H9 (cell line): Measurements from ENCODE around the gene B4GALNT4. TPM values are rescaled to one million over a fixed set of nuclear protein-coding genes. Genes with fewer than 3 reads are reported as not detected.
"Not testable (repeated sequence)": the region's sequence is repeated elsewhere in the genome, so short reads cannot be mapped to it uniquely, and the experiment has no call there.

Experiments
- DNase-seq: peaks from one replicate; pipeline ENCODE4 v3.0.0-alpha.2; 2017
- H2AFZ ChIP-seq: one replicate; pipeline ENCODE4 v1.6.1; 2013; ENCODE audit warnings: mild to moderate bottlenecking, low read length, control low read depth, moderate library complexity
- H2AK5ac ChIP-seq: 2 replicates; pipeline ENCODE4 v1.6.1; 2013; ENCODE audit warnings: low read length, control low read depth, mixed read lengths; ENCODE audit not compliant: insufficient read length
- H2BK120ac ChIP-seq: one replicate; pipeline ENCODE4 v1.6.1; 2013; ENCODE audit warnings: low read depth, mild to moderate bottlenecking, low read length, control low read depth, inconsistent platforms; ENCODE audit not compliant: poor library complexity, severe bottlenecking
- H2BK12ac ChIP-seq: 2 replicates; pipeline ENCODE4 v1.6.1; 2013; ENCODE audit warnings: low read length, control low read depth, mixed read lengths, low read depth; ENCODE audit not compliant: insufficient read length
- H2BK15ac ChIP-seq: 2 replicates; pipeline ENCODE4 v1.6.1; 2013; ENCODE audit warnings: low read depth, low read length, control low read depth
- H2BK20ac ChIP-seq: one replicate; pipeline ENCODE4 v1.6.1; 2013; ENCODE audit warnings: low read depth, mild to moderate bottlenecking, low read length, control low read depth, inconsistent platforms; ENCODE audit not compliant: poor library complexity, severe bottlenecking
- H2BK5ac ChIP-seq: 2 replicates; pipeline ENCODE4 v1.6.1; 2013; ENCODE audit warnings: low read length, control low read depth, mixed read lengths; ENCODE audit not compliant: insufficient read length
- H3K14ac ChIP-seq: 2 replicates; pipeline ENCODE4 v1.6.1; 2013; ENCODE audit warnings: low read length, control low read depth; ENCODE audit not compliant: insufficient read depth
- H3K18ac ChIP-seq: 2 replicates; pipeline ENCODE4 v1.6.1; 2013; ENCODE audit warnings: low read depth, mild to moderate bottlenecking, mixed read lengths, low read length, control low read depth; ENCODE audit not compliant: insufficient read length
- H3K23ac ChIP-seq: 2 replicates; pipeline ENCODE4 v1.6.1; 2013; ENCODE audit warnings: low read length, control low read depth, mixed read lengths, low read depth; ENCODE audit not compliant: insufficient read length
- H3K23me2 ChIP-seq: 2 replicates; pipeline ENCODE4 v1.6.1; 2013; ENCODE audit warnings: low read depth, mild to moderate bottlenecking, mixed read lengths, low read length, control low read depth; ENCODE audit not compliant: insufficient read length, poor library complexity, severe bottlenecking
- H3K27ac ChIP-seq: 2 replicates; pipeline ENCODE4 v1.5.1; 2013; ENCODE audit warnings: low read length, control low read depth, mixed read lengths, low read depth; ENCODE audit not compliant: insufficient read length
- H3K27me3 ChIP-seq: 2 replicates; pipeline ENCODE4 v1.6.1; 2013; ENCODE audit warnings: low read length, control low read depth, inconsistent platforms; ENCODE audit not compliant: insufficient read depth
- H3K4ac ChIP-seq: 2 replicates; pipeline ENCODE4 v1.6.1; 2013; ENCODE audit warnings: low read depth, mild to moderate bottlenecking, control low read depth, inconsistent platforms, low read length, moderate library complexity
- H3K4me1 ChIP-seq: 2 replicates; pipeline ENCODE4 v1.6.1; 2013; ENCODE audit warnings: low read length, control low read depth, inconsistent platforms; ENCODE audit not compliant: insufficient read depth
- H3K4me2 ChIP-seq: 2 replicates; pipeline ENCODE4 v1.6.1; 2013; ENCODE audit warnings: low read length, control low read depth, mixed read lengths; ENCODE audit not compliant: insufficient read length, insufficient read depth
- H3K56ac ChIP-seq: 2 replicates; pipeline ENCODE4 v1.6.1; 2013; ENCODE audit warnings: low read depth, mild to moderate bottlenecking, mixed read lengths, low read length, control low read depth; ENCODE audit not compliant: insufficient read length
- H3K79me1 ChIP-seq: 2 replicates; pipeline ENCODE4 v1.6.1; 2013; ENCODE audit warnings: low read depth, mild to moderate bottlenecking, moderate library complexity, low read length, control low read depth, inconsistent platforms; ENCODE audit not compliant: insufficient read depth, poor library complexity, severe bottlenecking
- H3K79me2 ChIP-seq: 2 replicates; pipeline ENCODE4 v1.6.1; 2013; ENCODE audit warnings: low read length, control low read depth, inconsistent platforms; ENCODE audit not compliant: insufficient read depth
- H3K9ac ChIP-seq: 2 replicates; pipeline ENCODE4 v1.6.1; 2013; ENCODE audit warnings: low read length, control low read depth, mixed read lengths; ENCODE audit not compliant: insufficient read length; ENCODE audit errors: extremely low read depth
- H3K9me3 ChIP-seq: one replicate; pipeline ENCODE4 v1.6.1; 2013; ENCODE audit warnings: low read depth, low read length, inconsistent platforms; ENCODE audit not compliant: control insufficient read depth
- H3T11ph ChIP-seq: one replicate; pipeline ENCODE4 v1.6.1; 2013; ENCODE audit warnings: mild to moderate bottlenecking, low read length, control low read depth, inconsistent platforms
- H4K20me1 ChIP-seq: one replicate; pipeline ENCODE4 v1.6.1; 2013; ENCODE audit not compliant: control insufficient read depth, insufficient read length, insufficient read depth
- H4K5ac ChIP-seq: 2 replicates; pipeline ENCODE4 v1.6.1; 2013; ENCODE audit warnings: low read depth, mild to moderate bottlenecking, mixed read lengths, low read length, control low read depth; ENCODE audit not compliant: insufficient read length
- H4K8ac ChIP-seq: replicated peaks from 2 replicates; pipeline ENCODE4 v1.6.1; 2013; ENCODE audit warnings: low read length, control low read depth, mixed read lengths, low read depth; ENCODE audit not compliant: insufficient read length
- H4K91ac ChIP-seq: 2 replicates; pipeline ENCODE4 v1.6.1; 2013; ENCODE audit warnings: low read depth, mild to moderate bottlenecking, moderate library complexity, mixed read lengths, low read length, control low read depth; ENCODE audit not compliant: insufficient read length
- H3K27ac Mint-ChIP-seq, 3 experiments: 2 replicates in 2 of 3; 3 replicates in 1 of 3; pipeline ENCODE4 v1.8.0; 2020 to 2021; ENCODE audit warnings: mixed read lengths in 3 of 3, mild to moderate bottlenecking in 1 of 3, moderate library complexity in 1 of 3
- H3K27me3 Mint-ChIP-seq: 2 replicates; pipeline ENCODE4 v1.8.0; 2021; ENCODE audit warnings: low read depth, mild to moderate bottlenecking, moderate library complexity, mixed read lengths
- H3K36me3 Mint-ChIP-seq, 3 experiments: 2 replicates in 2 of 3; 3 replicates in 1 of 3; pipeline ENCODE4 v1.8.0; 2020 to 2021; ENCODE audit warnings: low read depth in 3 of 3, mixed read lengths in 3 of 3; ENCODE audit not compliant: insufficient read depth in 1 of 3
- H3K4me1 Mint-ChIP-seq, 2 experiments: 2 replicates each; pipeline ENCODE4 v1.8.0; 2020; ENCODE audit warnings: mixed read lengths in 2 of 2
- H3K4me3 Mint-ChIP-seq, 2 experiments: 2 replicates in 1 of 2; 3 replicates in 1 of 2; pipeline ENCODE4 v1.8.0; 2020 to 2021; ENCODE audit warnings: mild to moderate bottlenecking in 2 of 2, mixed read lengths in 2 of 2, moderate library complexity in 1 of 2
- H3K9me3 Mint-ChIP-seq, 2 experiments: 2 replicates in 1 of 2; 3 replicates in 1 of 2; pipeline ENCODE4 v1.8.0; 2020; ENCODE audit warnings: mild to moderate bottlenecking in 2 of 2, mixed read lengths in 2 of 2, moderate library complexity in 1 of 2
- CTCF ChIP-seq: fragments of 200-600 bp; sonication (generic); conservative IDR thresholded peaks from 3 replicates; pipeline ENCODE4 v1.8.0; 2021; ENCODE audit warnings: antibody characterized with exemption, mild to moderate bottlenecking
- WGBS: extraction: QIAGEN DNeasy Blood & Tissue Kit; methylation state at CpG from one replicate; pipeline ENCODE4 v1.1.7; 2013; ENCODE audit warnings: missing lambda C conversion rate, low lambda C conversion rate, mixed read lengths; ENCODE audit not compliant: insufficient read length; ENCODE audit errors: extremely low coverage; 5-methylcytosine and 5-hydroxymethylcytosine counted together
- total RNA-seq: library from RNA; stranded (reverse); gene quantifications from 2 replicates; pipeline ENCODE4 v1.2.1, GENCODE V29; 2021

B4GALNT4 gene
- total RNA-seq, 1 experiment from 2014 or later: 105 TPM

GRCh38 chr11:332651-333480, 36.4 kb upstream of the B4GALNT4 start:
- Mint-ChIP-seq H3K4me1 (peaks cover 36 to 44% of the 10 kb centered on the region in 2 experiments), H3K4me3 (no peak overlapping the region), H3K36me3 (peaks cover 4 to 38% (median 11%) of the 10 kb centered on the region in 3 experiments; a peak in 6 of 7 replicates), H3K27me3 (peaks cover 3% of the 10 kb centered on the region), H3K27ac (peak overlapping the region in 1 of 3 experiments; percentile 48; a peak in 1 of 7 replicates), H3K9me3 (peaks cover 21 to 25% of the 10 kb centered on the region in 2 experiments)
- no peaks in the 10 kb centered on the region for H3K23me2 ChIP-seq
- no peak overlapping the region for H3K56ac ChIP-seq
- no peak overlapping the region for H2BK120ac ChIP-seq
- no peak overlapping the region for H2BK5ac ChIP-seq
- H3K4ac ChIP-seq: no peak overlapping the region
- H3K4me1 ChIP-seq: peaks cover 12% of the 10 kb centered on the region; the same call in 1 of the 2 replicates
- H4K91ac ChIP-seq: no peak overlapping the region
- H3K18ac ChIP-seq: no peak overlapping the region
- TF ChIP-seq CTCF: no peak
- H4K8ac ChIP-seq: no peak overlapping the region
- no peak overlapping the region for H2AK5ac ChIP-seq
- no peak overlapping the region for H3K27ac ChIP-seq
- no peaks in the 10 kb centered on the region for H3K79me2 ChIP-seq
- H2BK20ac ChIP-seq: no peak overlapping the region
- no peak overlapping the region for H3K9ac ChIP-seq
- no peak overlapping the region for H3T11ph ChIP-seq
- H3K27me3 ChIP-seq: no peaks in the 10 kb centered on the region
- DNase-seq: peak; percentile 23
- H3K9me3 ChIP-seq: no peaks in the 10 kb centered on the region
- no peak overlapping the region for H3K14ac ChIP-seq
- WGBS: no CpG with 5 or more reads among the region's 23 CpGs
- H4K20me1 ChIP-seq: no peaks in the 10 kb centered on the region
- H2BK12ac ChIP-seq: no peak overlapping the region
- no peaks in the 10 kb centered on the region for H3K79me1 ChIP-seq
- no peak overlapping the region for H3K4me2 ChIP-seq
- no peak overlapping the region for H3K23ac ChIP-seq
- H2BK15ac ChIP-seq: no peak overlapping the region
- H4K5ac ChIP-seq: no peak overlapping the region
- H2AFZ ChIP-seq: no peak overlapping the region

- peaks cover 36 to 44% of the 10 kb centered on the region in 2 experiments for H3K4me1 Mint-ChIP-seq
- Histone ChIP-seq H3K4me1 (peaks cover 12% of the 10 kb centered on the region; the same call in 1 of the 2 replicates), H3K18ac (peak overlapping the region; percentile 5), H3K14ac (peak overlapping the region; percentile 1; the same call in 1 of the 2 replicates), H3K27ac (peak overlapping the region; percentile 7)
- H3K4ac ChIP-seq, H3K9ac ChIP-seq, H3T11ph ChIP-seq, H2BK5ac ChIP-seq, H4K8ac ChIP-seq, H4K91ac ChIP-seq, H4K20me1 ChIP-seq, H2BK15ac ChIP-seq, H3K4me2 ChIP-seq, H3K79me1 ChIP-seq, H2AK5ac ChIP-seq, H4K5ac ChIP-seq, H2AFZ ChIP-seq, H3K23me2 ChIP-seq, H2BK20ac ChIP-seq, H3K27me3 ChIP-seq, H2BK12ac ChIP-seq, H3K27me3 Mint-ChIP-seq, H3K23ac ChIP-seq, H3K79me2 ChIP-seq, H3K9me3 ChIP-seq, H3K56ac ChIP-seq, H2BK120ac ChIP-seq: not testable (repeated sequence)
- peaks cover 4 to 38% (median 11%) of the 10 kb centered on the region in 3 experiments; a peak in 6 of 7 replicates for H3K36me3 Mint-ChIP-seq
- no CpG with 5 or more reads among the region's 17 CpGs for WGBS
- peak; percentile 78 for DNase-seq
- peak overlapping the region; percentile 97 to 98 (median 98) for H3K27ac Mint-ChIP-seq
- peak overlapping the region in 1 of 2 experiments; percentile 72; a peak in 1 of 5 replicates for H3K4me3 Mint-ChIP-seq
- H3K9me3 Mint-ChIP-seq: peaks cover 21 to 25% of the 10 kb centered on the region in 2 experiments
Measured at GRCh38 chr11:333616-334263, 35.6 kb upstream of the B4GALNT4 start.
